ENCODE results near the gene CSNK1D.

GRCh38 chr17:82295472-82295814 is 21.9 kb upstream of the CSNK1D start:
- TF ChIP-seq POLR2A (IDR thresholded peaks at IDR 0.05) (no peak), CTCF (IDR thresholded peaks at IDR 0.05) (no peak)

All from adrenal gland (tissue), 5 donors.